CD8-positive, alpha-beta memory T cell (primary cell): ENCODE results near the gene LINC01488. TPM values are rescaled to one million over a fixed set of nuclear protein-coding genes. Genes with fewer than 3 reads are reported as not detected.

Experiments
- CTCF ChIA-PET: fragments of 350-600 bp; sonication (Branson Sonifier 250); formaldehyde crosslinking; loops from one replicate; lab custom pipeline; 2021; ENCODE audit warnings: antibody characterized with exemption; lab: Charles Lee
- POLR2A ChIA-PET: fragments of 350-600 bp; sonication (Branson Sonifier 250); formaldehyde crosslinking; loops from one replicate; lab custom pipeline; 2021; ENCODE audit warnings: antibody characterized with exemption; lab: Charles Lee
- DNase-seq, 5 donors: peaks; one replicate each; pipeline versions ENCODE4 v3.0.0 to v3.0.0-alpha.2; 2020 to 2022; ENCODE audit warnings: mixed read lengths in 1 of 5
- H3K27ac ChIP-seq: one replicate; pipeline ENCODE4 v1.7.0; 2013; ENCODE audit warnings: low read depth, mild to moderate bottlenecking, low read length, moderate library complexity
- H3K27me3 ChIP-seq: 2 replicates; pipeline ENCODE4 v1.7.0; 2013; ENCODE audit warnings: low read length, mild to moderate bottlenecking; ENCODE audit not compliant: insufficient read depth, poor library complexity, severe bottlenecking
- H3K36me3 ChIP-seq: 2 replicates; pipeline ENCODE4 v1.7.0; 2013; ENCODE audit warnings: mild to moderate bottlenecking, low read length, moderate library complexity; ENCODE audit not compliant: insufficient read depth
- H3K4me1 ChIP-seq: 2 replicates; pipeline ENCODE4 v1.7.0; 2013; ENCODE audit warnings: mild to moderate bottlenecking, low read length, moderate library complexity; ENCODE audit not compliant: insufficient read depth
- H3K4me3 ChIP-seq: 2 replicates; pipeline ENCODE4 v1.7.0; 2013; ENCODE audit warnings: mild to moderate bottlenecking, low read length
- H3K9me3 ChIP-seq: 2 replicates; pipeline ENCODE4 v1.7.0; 2013; ENCODE audit warnings: mild to moderate bottlenecking, low read length
- H3K27ac Mint-ChIP-seq, 8 donors: one replicate each; pipeline ENCODE4 v1.8.0; 2020 to 2021; ENCODE audit warnings: mixed read lengths in 8 of 8, mild to moderate bottlenecking in 6 of 8, inconsistent platforms in 3 of 8, moderate library complexity in 3 of 8
- H3K27me3 Mint-ChIP-seq, 2 donors: one replicate each; pipeline ENCODE4 v1.8.0; 2020 to 2021; ENCODE audit warnings: mixed read lengths in 2 of 2, mild to moderate bottlenecking in 1 of 2, moderate library complexity in 1 of 2
- H3K36me3 Mint-ChIP-seq, 3 donors: one replicate each; pipeline ENCODE4 v1.8.0; 2020 to 2021; ENCODE audit warnings: mixed read lengths in 3 of 3, inconsistent platforms in 1 of 3, mild to moderate bottlenecking in 1 of 3
- H3K4me1 Mint-ChIP-seq, 3 donors: one replicate each; pipeline ENCODE4 v1.8.0; 2020 to 2021; ENCODE audit warnings: mixed read lengths in 3 of 3, inconsistent platforms in 1 of 3, mild to moderate bottlenecking in 1 of 3
- H3K4me3 Mint-ChIP-seq, 7 donors: one replicate each; pipeline ENCODE4 v1.8.0; 2020 to 2021; ENCODE audit warnings: mixed read lengths in 7 of 7, mild to moderate bottlenecking in 6 of 7, moderate library complexity in 4 of 7, inconsistent platforms in 2 of 7
- H3K9me3 Mint-ChIP-seq, 5 donors: one replicate each; pipeline ENCODE4 v1.8.0; 2020 to 2022; ENCODE audit warnings: mixed read lengths in 5 of 5, mild to moderate bottlenecking in 3 of 5, moderate library complexity in 2 of 5, inconsistent platforms in 1 of 5
- polyA plus RNA-seq: library from polyadenylated mRNA; unstranded; fragments of 300-500 nt; fragmentation: Illumina TruSeq; gene quantifications from one replicate; pipeline ENCODE4 v1.2.3, GENCODE V29; 2021
- total RNA-seq, 2 experiments: library from RNA; stranded (reverse); gene quantifications; one replicate each; pipeline ENCODE4 v1.2.3, GENCODE V29; 2021

The LINC01488 gene
- total RNA-seq (not detected), polyA plus RNA-seq (not detected)

DNA sequence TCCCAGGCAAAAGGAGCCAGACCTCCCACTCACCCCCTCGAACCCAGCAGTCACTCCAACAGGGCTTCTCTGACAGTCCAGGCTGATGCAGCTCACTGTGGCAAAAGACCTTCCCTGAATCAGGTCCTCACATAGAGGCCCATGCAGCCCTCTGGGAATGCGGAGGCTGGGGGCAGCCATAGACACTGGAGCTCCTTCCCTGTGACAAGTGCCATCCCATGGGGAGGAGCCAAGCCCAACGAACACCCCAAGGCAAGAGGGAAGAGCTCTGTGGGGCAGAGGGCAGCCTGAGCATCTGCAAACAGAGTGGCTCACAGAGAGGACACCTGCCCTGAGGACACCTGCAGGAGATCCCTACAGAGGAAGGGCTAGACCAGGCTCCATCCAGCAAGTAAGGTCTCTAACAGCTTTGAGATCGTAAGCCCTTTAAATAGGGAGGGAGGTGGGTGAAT lies at the start of gene LINC01488:
LINC01488 (plus strand) TSS at position 271 of the 452 bp plus-strand sequence.
- Histone ChIP-seq H3K27ac (no peak within 1 kb of the TSS), H3K36me3 (no peaks in the 10 kb centered on the region), H3K9me3 (no peaks in the 10 kb centered on the region), H3K4me1 (no peaks in the 10 kb centered on the region), H3K4me3 (no peak within 1 kb of the TSS), H3K27me3 (no peaks in the 10 kb centered on the region)
- H3K4me3 Mint-ChIP-seq, result no peak within 1 kb of the TSS
- ChIA-PET POLR2A (no interaction called here), CTCF (no interaction called here)
- H3K27ac Mint-ChIP-seq, result no peak within 1 kb of the TSS
- DNase-seq, result peak in 1 of 5 donors; percentile 18
- H3K9me3 Mint-ChIP-seq, result no peaks in the 10 kb centered on the region
- no peaks in the 10 kb centered on the region for H3K36me3 Mint-ChIP-seq
- no peaks in the 10 kb centered on the region for H3K27me3 Mint-ChIP-seq
- H3K4me1 Mint-ChIP-seq, result no peaks in the 10 kb centered on the region

DNA sequence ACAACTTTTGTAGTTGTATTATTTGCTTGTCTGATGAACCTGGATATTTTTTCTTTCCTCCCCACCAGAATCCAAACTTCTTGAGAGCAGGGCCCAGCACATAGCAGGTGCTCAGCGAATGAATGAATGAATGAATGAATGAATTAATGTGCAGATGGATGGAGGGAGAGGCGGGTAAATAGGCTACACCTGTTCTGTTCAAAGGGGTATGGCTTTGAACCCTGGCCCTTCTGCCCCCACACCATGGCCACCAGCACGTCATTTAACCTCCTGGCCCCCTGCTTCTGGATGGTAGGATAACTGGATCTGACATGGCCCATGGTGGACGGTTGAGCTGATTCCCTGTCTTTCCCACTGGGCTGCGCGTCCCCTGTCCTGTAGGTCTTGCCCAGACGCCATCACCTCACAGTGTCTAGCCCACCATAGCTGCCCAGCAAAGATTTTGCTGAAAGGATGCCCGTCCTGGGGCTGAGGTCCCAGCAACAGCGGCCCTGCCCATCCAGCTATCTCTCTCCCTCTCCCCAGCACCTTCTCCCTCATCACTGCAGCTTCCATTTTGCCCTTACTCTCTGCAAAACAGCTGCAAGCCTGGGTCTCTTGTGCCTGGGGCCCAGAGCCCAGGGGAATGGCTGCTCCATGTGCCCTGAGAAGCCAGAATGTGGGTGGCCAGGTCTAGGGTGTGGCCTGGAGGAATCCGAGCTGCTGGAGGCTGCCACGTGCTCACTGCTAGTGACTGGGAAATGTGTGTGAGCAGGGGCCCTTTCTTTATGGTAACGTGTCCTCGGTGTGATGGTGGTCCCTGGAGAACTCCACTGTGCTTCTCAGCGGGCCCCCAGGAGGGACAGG lies 49.3 kb upstream of the LINC01488 start:
- DNase-seq, result no peak
- H3K4me3 ChIP-seq, result no peak overlapping the region
- POLR2A ChIA-PET, result no interaction called here
- H3K9me3 ChIP-seq, result no peaks in the 10 kb centered on the region
- Mint-ChIP-seq H3K27ac (no peak overlapping the region), H3K36me3 (no peaks in the 10 kb centered on the region), H3K27me3 (peaks cover 1 to 19% of the 10 kb centered on the region in 2 donors), H3K4me3 (no peak overlapping the region), H3K4me1 (no peaks in the 10 kb centered on the region), H3K9me3 (no peaks in the 10 kb centered on the region)
- H3K4me1 ChIP-seq, result no peaks in the 10 kb centered on the region
- H3K36me3 ChIP-seq, result no peaks in the 10 kb centered on the region
- no peak overlapping the region for H3K27ac ChIP-seq
- CTCF ChIA-PET, result no interaction called here
- no peaks in the 10 kb centered on the region for H3K27me3 ChIP-seq

DNA sequence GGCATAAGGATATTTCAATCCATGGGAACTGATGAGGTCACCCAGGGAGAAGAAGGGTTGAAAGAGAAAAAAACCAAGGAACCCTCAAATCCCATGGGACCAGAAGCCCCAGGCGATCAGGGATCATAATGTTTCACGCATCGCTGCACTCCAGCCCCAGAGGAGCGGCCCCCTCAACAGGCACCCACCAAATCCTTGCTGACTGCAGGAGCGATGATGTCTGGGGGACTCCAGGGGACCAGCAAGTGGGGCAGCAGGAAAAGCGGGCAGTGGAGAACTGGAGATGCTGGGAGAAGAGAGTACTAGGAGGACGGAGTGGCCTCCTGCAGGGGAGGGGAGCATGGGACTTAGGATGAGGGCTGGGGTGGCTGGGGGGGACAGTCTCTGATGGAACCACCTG lies 47.7 kb upstream of the LINC01488 start:
- CTCF ChIA-PET, result no interaction called here

DNA sequence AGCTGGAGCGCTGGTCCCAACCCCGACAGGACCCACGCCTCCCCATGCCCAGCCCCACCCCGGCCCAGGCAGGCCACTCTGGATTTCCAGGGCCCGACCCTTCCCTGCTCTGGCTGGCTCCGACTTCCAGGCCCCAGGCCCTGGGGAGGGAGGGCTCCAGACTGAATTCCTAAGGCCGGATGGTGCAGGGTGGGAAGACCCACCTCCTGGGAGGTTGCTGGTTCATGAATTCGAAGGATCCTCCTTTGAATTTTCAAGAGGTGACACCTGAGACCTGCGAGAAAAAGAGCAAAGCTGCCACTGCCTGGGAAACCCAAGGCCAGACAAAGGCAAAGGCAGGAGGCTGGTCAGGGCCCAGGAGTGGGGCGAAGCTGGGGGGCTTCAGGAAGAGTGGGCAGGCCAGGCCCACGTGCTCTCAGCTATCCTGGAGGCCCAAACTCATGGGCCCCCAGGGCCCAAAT lies 47.0 kb upstream of the LINC01488 start:
- Mint-ChIP-seq H3K9me3 (no peaks in the 10 kb centered on the region), H3K27me3 (peaks cover 1 to 19% of the 10 kb centered on the region in 2 donors), H3K4me3 (no peak overlapping the region), H3K36me3 (no peaks in the 10 kb centered on the region), H3K27ac (no peak overlapping the region), H3K4me1 (no peaks in the 10 kb centered on the region)
- CTCF ChIA-PET, result no interaction called here
- POLR2A ChIA-PET, result no interaction called here
- Histone ChIP-seq H3K36me3 (no peaks in the 10 kb centered on the region), H3K4me1 (no peaks in the 10 kb centered on the region), H3K4me3 (no peak overlapping the region), H3K27me3 (no peaks in the 10 kb centered on the region), H3K9me3 (no peaks in the 10 kb centered on the region), H3K27ac (no peak overlapping the region)
- DNase-seq, result no peak

More for the DNA sequence above, 47.7 kb upstream of the LINC01488 start:
- no peak overlapping the region for H3K27ac ChIP-seq
- no peak for DNase-seq
- peak overlapping the region in 1 of 8 donors; percentile 57 for H3K27ac Mint-ChIP-seq
- H3K4me3 Mint-ChIP-seq, result no peak overlapping the region
- no peaks in the 10 kb centered on the region for H3K36me3 ChIP-seq
- H3K36me3 Mint-ChIP-seq, result no peaks in the 10 kb centered on the region
- POLR2A ChIA-PET, result no interaction called here
- H3K9me3 Mint-ChIP-seq, result no peaks in the 10 kb centered on the region
- no peaks in the 10 kb centered on the region for H3K9me3 ChIP-seq
- no peaks in the 10 kb centered on the region for H3K4me1 ChIP-seq
- no peaks in the 10 kb centered on the region for H3K27me3 ChIP-seq
- no peaks in the 10 kb centered on the region for H3K4me1 Mint-ChIP-seq
- no peak overlapping the region for H3K4me3 ChIP-seq
- H3K27me3 Mint-ChIP-seq, result peaks cover 1 to 22% of the 10 kb centered on the region in 2 donors

DNA sequence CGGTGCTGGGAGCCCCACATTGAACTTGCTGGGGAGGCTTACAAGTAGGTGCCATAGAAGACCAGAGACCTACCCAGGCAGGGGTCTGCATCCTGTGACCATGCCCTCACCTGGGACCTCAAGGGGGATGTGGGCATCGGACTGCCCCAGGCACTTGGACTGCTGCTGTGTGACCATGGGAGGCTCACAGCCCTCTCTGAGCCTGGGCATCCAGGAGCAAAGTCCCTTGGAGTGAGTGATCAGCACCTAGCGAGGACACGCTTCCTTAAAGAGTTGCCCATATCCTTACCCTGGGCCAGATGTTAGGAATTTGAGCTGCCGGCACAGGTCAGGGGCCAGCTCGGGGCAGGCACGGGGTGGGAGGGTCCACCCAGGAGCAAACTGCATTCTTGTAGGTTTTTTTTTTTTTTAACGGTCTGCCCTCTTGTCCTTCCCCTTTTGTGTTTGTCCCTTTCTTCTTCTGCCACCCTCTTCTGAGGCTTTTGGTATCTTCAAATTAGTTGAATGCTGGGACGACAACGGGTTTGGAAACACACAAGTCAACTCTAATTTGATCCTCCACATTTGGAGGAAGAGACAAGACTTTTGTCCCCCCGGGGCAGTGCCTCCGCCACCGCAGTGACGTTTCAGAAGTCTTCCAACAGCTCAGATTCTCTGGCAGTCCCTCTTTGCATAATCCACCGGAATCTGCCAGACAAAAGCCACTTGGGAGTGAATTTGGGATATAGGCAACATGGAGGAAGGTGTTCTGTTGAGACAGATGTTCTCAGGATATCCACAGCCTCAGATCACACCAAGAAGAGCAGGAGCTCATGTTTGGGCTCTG lies 46.1 kb upstream of the LINC01488 start:
- H3K27ac ChIP-seq, result no peak overlapping the region
- H3K9me3 Mint-ChIP-seq, result no peaks in the 10 kb centered on the region
- POLR2A ChIA-PET, result no interaction called here
- H3K36me3 Mint-ChIP-seq, result no peaks in the 10 kb centered on the region
- no peaks in the 10 kb centered on the region for H3K27me3 ChIP-seq
- no peak overlapping the region for H3K27ac Mint-ChIP-seq
- H3K4me1 ChIP-seq, result no peaks in the 10 kb centered on the region
- H3K4me3 Mint-ChIP-seq, result no peak overlapping the region
- H3K27me3 Mint-ChIP-seq, result peaks cover 1 to 22% of the 10 kb centered on the region in 2 donors
- H3K4me3 ChIP-seq, result no peak overlapping the region
- no peaks in the 10 kb centered on the region for H3K36me3 ChIP-seq
- H3K4me1 Mint-ChIP-seq, result no peaks in the 10 kb centered on the region
- no peak for DNase-seq
- H3K9me3 ChIP-seq, result no peaks in the 10 kb centered on the region
- CTCF ChIA-PET, result no interaction called here

DNA sequence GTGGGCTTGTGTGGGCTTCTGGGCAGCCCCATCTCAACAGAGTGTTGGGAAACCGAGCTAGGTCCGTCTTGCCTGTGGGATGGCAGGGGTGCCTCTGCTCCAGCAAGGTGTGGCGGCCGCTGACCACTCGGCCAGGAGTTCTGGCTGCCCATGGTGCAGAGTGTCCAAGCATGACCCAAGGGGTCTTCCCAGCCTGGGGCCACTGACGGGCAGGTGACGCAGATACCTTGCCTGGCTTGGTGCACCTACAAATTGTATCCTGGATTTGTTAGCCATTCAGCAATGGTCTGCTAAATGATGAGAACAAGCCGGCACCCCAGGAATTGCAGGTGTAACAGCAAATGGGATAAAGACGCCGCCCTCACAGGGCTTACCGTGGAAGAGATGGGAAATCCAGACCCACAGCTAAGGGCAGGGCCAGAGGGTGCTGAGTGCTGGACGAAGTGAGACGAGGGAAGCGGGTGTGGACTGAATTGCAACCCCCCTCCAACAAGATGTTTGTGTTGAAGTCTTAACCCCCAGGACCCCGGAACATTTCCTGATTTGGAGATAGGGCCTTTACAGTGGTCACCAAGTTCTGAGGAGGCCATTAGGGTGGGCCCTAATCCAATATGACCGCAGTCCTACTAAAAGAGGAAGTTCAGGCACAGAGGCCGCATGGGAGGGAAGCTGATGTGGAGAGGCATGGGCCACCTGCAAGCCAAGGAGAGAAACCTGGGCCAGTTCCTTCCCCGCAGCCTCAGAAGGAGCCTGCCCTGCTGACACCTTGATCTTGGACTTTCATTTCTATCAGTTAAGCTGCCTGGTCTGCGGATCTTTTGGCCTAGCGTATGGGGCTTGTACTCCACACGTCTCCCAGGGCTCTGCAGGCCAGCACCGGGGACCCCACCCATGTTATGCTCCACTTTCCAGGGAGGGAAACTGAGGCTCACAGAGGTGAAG lies 45.2 kb upstream of the LINC01488 start:
- Mint-ChIP-seq H3K9me3 (no peaks in the 10 kb centered on the region), H3K4me3 (no peak overlapping the region), H3K27ac (no peak overlapping the region), H3K27me3 (peaks cover 4 to 22% of the 10 kb centered on the region in 2 donors), H3K36me3 (no peaks in the 10 kb centered on the region), H3K4me1 (no peaks in the 10 kb centered on the region)
- ChIA-PET CTCF (no interaction called here), POLR2A (no interaction called here)
- no peak overlapping the region for H3K4me3 ChIP-seq
- no peak for DNase-seq
- no peaks in the 10 kb centered on the region for H3K27me3 ChIP-seq
- H3K9me3 ChIP-seq, result no peaks in the 10 kb centered on the region
- no peak overlapping the region for H3K27ac ChIP-seq
- no peaks in the 10 kb centered on the region for H3K4me1 ChIP-seq
- H3K36me3 ChIP-seq, result no peaks in the 10 kb centered on the region

DNA sequence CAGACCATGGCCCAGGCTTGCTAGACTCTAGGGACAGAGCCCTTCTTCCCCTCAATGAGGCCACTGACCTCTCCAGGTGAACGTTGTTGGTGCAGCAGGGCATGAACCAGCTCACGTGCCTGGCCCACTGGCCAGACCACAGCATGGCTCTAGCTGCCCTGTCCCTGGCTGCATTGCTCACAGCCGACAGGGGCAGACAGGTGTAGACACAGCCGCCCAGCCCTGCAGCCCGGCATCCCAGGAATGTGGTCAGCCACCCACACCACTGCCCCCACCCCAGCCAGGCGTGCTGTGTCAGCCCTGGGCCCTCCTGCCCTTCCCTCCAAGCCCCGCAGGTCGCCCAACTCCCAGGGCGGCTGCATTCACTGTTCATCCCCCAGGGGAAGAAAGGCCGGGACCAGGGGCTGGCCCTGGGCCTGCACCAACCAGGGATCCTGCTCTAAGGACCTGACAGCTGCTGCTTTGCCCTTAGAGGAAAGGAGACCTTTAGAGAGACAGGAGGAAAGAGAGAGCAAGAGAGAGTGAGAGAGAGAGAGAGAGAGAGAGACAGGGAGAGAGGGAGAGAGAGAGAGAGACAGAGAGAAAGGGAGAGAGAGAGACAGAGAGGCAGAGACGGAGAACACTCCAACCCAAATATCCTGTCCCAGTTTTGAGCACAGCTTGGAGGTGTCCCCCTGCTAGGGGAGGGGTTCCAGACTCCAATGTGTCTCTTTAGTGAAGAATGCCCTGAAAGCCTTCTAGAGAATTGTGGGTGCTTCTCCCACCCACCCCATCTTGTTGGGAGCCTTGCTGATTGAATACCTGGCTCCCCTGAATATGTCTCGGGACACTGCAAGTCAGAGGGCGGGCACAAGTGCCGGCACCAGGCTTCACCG lies 44.2 kb upstream of the LINC01488 start:
- H3K4me3 Mint-ChIP-seq, result no peak overlapping the region

More for the DNA sequence above, 44.2 kb upstream of the LINC01488 start:
- H3K27me3 Mint-ChIP-seq, result peaks cover 6 to 22% of the 10 kb centered on the region in 2 donors
- Histone ChIP-seq H3K36me3 (no peaks in the 10 kb centered on the region), H3K4me3 (no peak overlapping the region), H3K4me1 (no peaks in the 10 kb centered on the region), H3K9me3 (no peaks in the 10 kb centered on the region), H3K27ac (no peak overlapping the region), H3K27me3 (no peaks in the 10 kb centered on the region)
- no peak overlapping the region for H3K27ac Mint-ChIP-seq
- CTCF ChIA-PET, result no interaction called here
- DNase-seq, result peak in 1 of 5 donors; percentile 8
- no peaks in the 10 kb centered on the region for H3K36me3 Mint-ChIP-seq
- POLR2A ChIA-PET, result no interaction called here
- H3K9me3 Mint-ChIP-seq, result no peaks in the 10 kb centered on the region
- H3K4me1 Mint-ChIP-seq, result no peaks in the 10 kb centered on the region
